HEK293 (cell line): Measurements from ENCODE around the gene RPL22.

ENCODE experiments used
- CTCF ChIP-seq: fragments of 450-650 bp; formaldehyde crosslinking; IDR thresholded peaks from 2 replicates; pipeline ENCODE4 v1.5.1; 2016; ENCODE audit warnings: missing biosample characterization, missing genetic modification characterization
- ZNF354C ChIP-seq: fragments of 450-650 bp; formaldehyde crosslinking; IDR thresholded peaks from 2 replicates; pipeline ENCODE4 v1.5.1; 2016; ENCODE audit warnings: missing biosample characterization, missing genetic modification characterization, low read depth, borderline replicate concordance
- ZNF768 ChIP-seq: fragments of 450-650 bp; formaldehyde crosslinking; IDR thresholded peaks from 2 replicates; pipeline ENCODE4 v1.5.1; 2018; ENCODE audit warnings: missing biosample characterization, mild to moderate bottlenecking, missing genetic modification characterization

GRCh38 chr1:6197746-6198427 is 1.5 kb downstream of the RPL22 start:
- TF ChIP-seq CTCF (no peak), ZNF768 (no peak), ZNF354C (no peak)
